Smooth muscle cell (in vitro differentiated cells): ENCODE measurements around the gene CYB561A3. TPM values are rescaled to one million over a fixed set of nuclear protein-coding genes. Genes with fewer than 3 reads are reported as not detected.

Experiments used
- DNase-seq: peaks from one replicate; lab custom pipeline; 2025; ENCODE audit not compliant: unreplicated experiment; lab: John Stamatoyannopoulos, UW
- H2AFZ ChIP-seq: fragments of 200-600 bp; sonication (generic); 2 replicates; pipeline ENCODE4 v1.6.0; 2016; ENCODE audit warnings: antibody characterized with exemption, low read depth, mild to moderate bottlenecking
- H3F3A ChIP-seq: fragments of 200-600 bp; sonication (generic); 2 replicates; pipeline ENCODE4 v1.6.0; 2017; ENCODE audit warnings: antibody characterized with exemption, low read depth
- H3K27ac ChIP-seq: fragments of 200-600 bp; sonication (generic); 2 replicates; pipeline ENCODE4 v1.5.1; 2016; ENCODE audit warnings: low read depth, mild to moderate bottlenecking
- H3K27me3 ChIP-seq: fragments of 200-600 bp; sonication (generic); 2 replicates; pipeline ENCODE4 v1.6.1; 2016; ENCODE audit warnings: low read depth, mild to moderate bottlenecking
- H3K36me3 ChIP-seq: fragments of 200-600 bp; sonication (generic); 2 replicates; pipeline ENCODE4 v1.5.1; 2016; ENCODE audit warnings: low read depth
- H3K4me1 ChIP-seq: fragments of 200-600 bp; sonication (generic); 2 replicates; pipeline ENCODE4 v1.5.1; 2016; ENCODE audit warnings: low read depth
- H3K4me2 ChIP-seq: fragments of 200-600 bp; sonication (generic); 2 replicates; pipeline ENCODE4 v1.6.0; 2016; ENCODE audit warnings: mild to moderate bottlenecking
- H3K4me3 ChIP-seq: fragments of 200-600 bp; sonication (generic); 2 replicates; pipeline ENCODE4 v1.5.1; 2016; ENCODE audit warnings: mild to moderate bottlenecking
- H3K79me2 ChIP-seq: fragments of 200-600 bp; sonication (generic); 2 replicates; pipeline ENCODE4 v1.6.0; 2016; ENCODE audit warnings: low read depth, mild to moderate bottlenecking
- H3K9ac ChIP-seq: fragments of 200-600 bp; sonication (generic); 2 replicates; pipeline ENCODE4 v1.6.0; 2016; ENCODE audit warnings: low read depth
- H3K9me3 ChIP-seq: fragments of 200-600 bp; sonication (generic); replicated peaks from 2 replicates; pipeline ENCODE4 v1.5.1; 2016; ENCODE audit warnings: low read depth
- H4K20me1 ChIP-seq: fragments of 200-600 bp; sonication (generic); 2 replicates; pipeline ENCODE4 v1.6.0; 2016; ENCODE audit warnings: low read depth
- WGBS: methylation state at CpG from one replicate; pipeline ENCODE4 v1.1.7; 2016; ENCODE audit warnings: low lambda C conversion rate; 5-methylcytosine and 5-hydroxymethylcytosine counted together
- polyA plus RNA-seq: library from polyadenylated mRNA; unstranded; fragments of >200 nt; fragmentation: Nextera tagmentation; extraction: Ambion mirVana; gene quantifications from 2 replicates; pipeline ENCODE4 v1.2.1, GENCODE V29; 2016
- total RNA-seq: library from RNA; depleted of rRNA; stranded (reverse); fragments of >200 nt; gene quantifications from 2 replicates; pipeline ENCODE4 v1.2.3, GENCODE V29; 2014
- TF ChIP-seq, protein P1 (sequence below): fragments of 200-600 bp; sonication (generic); IDR thresholded peaks from 2 replicates; pipeline ENCODE4 v1.5.1; 2017; ENCODE audit warnings: borderline replicate concordance, mild to moderate bottlenecking, antibody characterized with exemption; ENCODE audit not compliant: insufficient read depth, poor library complexity, severe bottlenecking

The CYB561A3 gene
- total and polyA plus RNA-seq, 2 experiments from 2014 or later = 19.1 to 23.7 TPM

DNA sequence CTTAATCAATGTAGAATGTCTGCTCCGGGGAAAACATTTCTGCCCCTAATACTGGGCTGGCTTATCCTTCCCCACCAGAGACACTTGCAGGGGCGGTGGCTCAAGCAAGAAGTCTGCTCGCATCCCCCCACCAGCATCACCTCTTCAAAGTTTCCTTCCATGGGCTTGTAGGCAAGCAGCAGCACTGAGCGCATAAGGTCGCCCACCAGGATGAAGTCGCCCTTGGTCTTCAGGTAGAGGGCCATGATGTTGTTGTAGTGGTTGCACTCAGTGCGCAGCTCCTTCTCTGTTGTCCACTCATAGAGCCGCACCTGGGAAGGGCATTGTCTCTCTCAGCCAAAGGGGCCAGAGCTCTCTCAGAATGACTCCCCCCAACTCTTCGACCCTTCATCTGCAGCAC is 58.0 kb downstream of the CYB561A3 start:
- peaks cover 21% of the 10 kb centered on the region for H3K36me3 ChIP-seq
- no peak overlapping the region for H3K4me2 ChIP-seq
- H3K4me1 ChIP-seq = no peaks in the 10 kb centered on the region
- peaks cover 4% of the 10 kb centered on the region for H3F3A ChIP-seq
- no peaks in the 10 kb centered on the region for H3K9me3 ChIP-seq
- no peak overlapping the region for H3K27ac ChIP-seq
- H4K20me1 ChIP-seq = peaks cover 59% of the 10 kb centered on the region
- no peak overlapping the region for H3K9ac ChIP-seq
- no peak overlapping the region for H2AFZ ChIP-seq
- H3K27me3 ChIP-seq = no peaks in the 10 kb centered on the region
- no peaks in the 10 kb centered on the region for H3K79me2 ChIP-seq
- no peak overlapping the region for H3K4me3 ChIP-seq
- WGBS = 97% methylated on average over 9 of the region's 9 CpGs
- TF ChIP-seq, protein P1, sequence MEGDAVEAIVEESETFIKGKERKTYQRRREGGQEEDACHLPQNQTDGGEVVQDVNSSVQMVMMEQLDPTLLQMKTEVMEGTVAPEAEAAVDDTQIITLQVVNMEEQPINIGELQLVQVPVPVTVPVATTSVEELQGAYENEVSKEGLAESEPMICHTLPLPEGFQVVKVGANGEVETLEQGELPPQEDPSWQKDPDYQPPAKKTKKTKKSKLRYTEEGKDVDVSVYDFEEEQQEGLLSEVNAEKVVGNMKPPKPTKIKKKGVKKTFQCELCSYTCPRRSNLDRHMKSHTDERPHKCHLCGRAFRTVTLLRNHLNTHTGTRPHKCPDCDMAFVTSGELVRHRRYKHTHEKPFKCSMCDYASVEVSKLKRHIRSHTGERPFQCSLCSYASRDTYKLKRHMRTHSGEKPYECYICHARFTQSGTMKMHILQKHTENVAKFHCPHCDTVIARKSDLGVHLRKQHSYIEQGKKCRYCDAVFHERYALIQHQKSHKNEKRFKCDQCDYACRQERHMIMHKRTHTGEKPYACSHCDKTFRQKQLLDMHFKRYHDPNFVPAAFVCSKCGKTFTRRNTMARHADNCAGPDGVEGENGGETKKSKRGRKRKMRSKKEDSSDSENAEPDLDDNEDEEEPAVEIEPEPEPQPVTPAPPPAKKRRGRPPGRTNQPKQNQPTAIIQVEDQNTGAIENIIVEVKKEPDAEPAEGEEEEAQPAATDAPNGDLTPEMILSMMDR = no peak
- no peak for DNase-seq

DNA sequence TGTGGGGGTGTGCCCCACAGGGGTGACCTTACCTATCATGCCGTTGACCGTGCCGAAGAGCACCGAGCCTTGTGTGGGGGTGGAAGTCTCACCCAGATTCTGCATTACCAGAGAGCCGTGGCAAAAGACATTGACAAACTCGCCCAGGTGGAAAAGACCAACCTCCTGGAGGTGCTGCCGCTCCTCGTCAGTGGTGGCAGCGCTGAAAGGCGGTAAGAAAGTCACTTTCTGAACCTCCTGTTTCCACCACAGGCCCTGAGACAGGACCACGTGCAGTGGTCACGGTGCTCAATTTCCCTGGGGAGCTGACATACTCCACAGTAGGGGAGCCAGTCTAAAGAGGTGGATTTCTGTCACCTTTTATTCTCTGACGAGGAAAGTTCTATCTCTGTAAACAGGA is 59.1 kb downstream of the CYB561A3 start:
- H2AFZ ChIP-seq = no peak overlapping the region
- H3F3A ChIP-seq = peaks cover 7% of the 10 kb centered on the region
- WGBS = 95% methylated on average over 13 of the region's 13 CpGs
- peaks cover 58% of the 10 kb centered on the region for H4K20me1 ChIP-seq
- no peaks in the 10 kb centered on the region for H3K27me3 ChIP-seq
- no peak for DNase-seq
- no peak overlapping the region for H3K27ac ChIP-seq
- H3K4me2 ChIP-seq = no peak overlapping the region
- no peak overlapping the region for H3K9ac ChIP-seq
- TF ChIP-seq, protein P1 = no peak
- no peaks in the 10 kb centered on the region for H3K9me3 ChIP-seq
- no peaks in the 10 kb centered on the region for H3K4me1 ChIP-seq
- no peak overlapping the region for H3K4me3 ChIP-seq
- H3K79me2 ChIP-seq = no peaks in the 10 kb centered on the region
- H3K36me3 ChIP-seq = peaks cover 17% of the 10 kb centered on the region

Other genes starting within 250 kb of the CYB561A3 start
- 8.8 and 13.6 TPM in 2 replicates for gene VPS37C, start 200.5 kb downstream of the CYB561A3 start, total RNA-seq
- 15.4 and 22.4 TPM in 2 replicates for gene VPS37C, start 200.5 kb downstream of the CYB561A3 start, polyA plus RNA-seq
- gene PGA3, start 158.4 kb downstream of the CYB561A3 start, total RNA-seq = not detected in 2 replicates
- gene PGA3, start 158.4 kb downstream of the CYB561A3 start, polyA plus RNA-seq = not detected in 2 replicates
- gene PGA4, start 139.5 kb downstream of the CYB561A3 start, total RNA-seq = not detected in 2 replicates
- not detected in 2 replicates for gene PGA4, start 139.5 kb downstream of the CYB561A3 start, polyA plus RNA-seq
- not detected in 2 replicates for gene PGA5, start 120.7 kb downstream of the CYB561A3 start, total RNA-seq
- 0.17 TPM in 1 of 2 replicates, not detected in the other for gene PGA5, start 120.7 kb downstream of the CYB561A3 start, polyA plus RNA-seq
- gene VWCE, start 66.6 kb downstream of the CYB561A3 start, total RNA-seq = 0.49 and 1.5 TPM in 2 replicates
- 2.4 and 4.1 TPM in 2 replicates for gene VWCE, start 66.6 kb downstream of the CYB561A3 start, polyA plus RNA-seq
- 143 and 164 TPM in 2 replicates for gene DDB1, start 28.8 kb downstream of the CYB561A3 start, total RNA-seq
- 140 and 150 TPM in 2 replicates for gene DDB1, start 28.8 kb downstream of the CYB561A3 start, polyA plus RNA-seq
- gene TKFC, start 28.7 kb downstream of the CYB561A3 start, total RNA-seq = 18.1 and 24.3 TPM in 2 replicates
- 47.0 and 49.8 TPM in 2 replicates for gene TKFC, start 28.7 kb downstream of the CYB561A3 start, polyA plus RNA-seq
- gene TMEM138, start 492 bp upstream of the CYB561A3 start, total RNA-seq = 34.6 and 44.2 TPM in 2 replicates
- 51.4 and 54.6 TPM in 2 replicates for gene TMEM138, start 492 bp upstream of the CYB561A3 start, polyA plus RNA-seq
- gene TMEM216, start 30.7 kb upstream of the CYB561A3 start, total RNA-seq = 31.5 and 39.5 TPM in 2 replicates
- gene TMEM216, start 30.7 kb upstream of the CYB561A3 start, polyA plus RNA-seq = 27.2 and 27.5 TPM in 2 replicates
- 29.5 and 35.1 TPM in 2 replicates for gene CPSF7, start 68.1 kb upstream of the CYB561A3 start, total RNA-seq
- 26.2 and 26.6 TPM in 2 replicates for gene CPSF7, start 68.1 kb upstream of the CYB561A3 start, polyA plus RNA-seq
- 23.2 and 25.0 TPM in 2 replicates for gene SDHAF2, start 68.2 kb upstream of the CYB561A3 start, total RNA-seq
- gene SDHAF2, start 68.2 kb upstream of the CYB561A3 start, polyA plus RNA-seq = 47.1 and 56.3 TPM in 2 replicates
- gene LRRC10B, start 146.9 kb upstream of the CYB561A3 start, total RNA-seq = 0.99 and 2.2 TPM in 2 replicates
- gene LRRC10B, start 146.9 kb upstream of the CYB561A3 start, polyA plus RNA-seq = 0.11 and 1.9 TPM in 2 replicates
- gene SYT7, start 219.2 kb upstream of the CYB561A3 start, total RNA-seq = 3.7 and 4.0 TPM in 2 replicates
- 0.79 and 4.8 TPM in 2 replicates for gene SYT7, start 219.2 kb upstream of the CYB561A3 start, polyA plus RNA-seq